Fibroblast of the aortic adventitia (primary cell): ENCODE results near the gene ELAVL3. TPM values are rescaled to one million over a fixed set of nuclear protein-coding genes. Genes with fewer than 3 reads are reported as not detected.
"Not testable (repeated sequence)": the region's sequence is repeated elsewhere in the genome, so short reads cannot be mapped to it uniquely, and the experiment has no call there.

Experiments used
- DNase-seq: peaks from one replicate; pipeline ENCODE4 v3.0.0-alpha.2; 2010; ENCODE audit warnings: low read depth
- H3K4me3 ChIP-seq: 2 replicates; pipeline ENCODE4 v1.5.1; 2011; ENCODE audit warnings: low read depth, mild to moderate bottlenecking, control low read depth, low read length, moderate library complexity
- CTCF ChIP-seq: IDR thresholded peaks from 2 replicates; pipeline ENCODE4 v1.5.1; 2011; ENCODE audit warnings: mild to moderate bottlenecking, low read length, control low read depth, inconsistent platforms; ENCODE audit not compliant: insufficient read depth
- total RNA-seq: library from RNA; depleted of rRNA; stranded (reverse); fragments of >200 nt; gene quantifications from 2 replicates; pipeline ENCODE4 v1.2.3, GENCODE V29; 2012; ENCODE audit warnings: low replicate concordance

ELAVL3 gene
- total RNA-seq, 1 donor: 0.45 TPM

DNA sequence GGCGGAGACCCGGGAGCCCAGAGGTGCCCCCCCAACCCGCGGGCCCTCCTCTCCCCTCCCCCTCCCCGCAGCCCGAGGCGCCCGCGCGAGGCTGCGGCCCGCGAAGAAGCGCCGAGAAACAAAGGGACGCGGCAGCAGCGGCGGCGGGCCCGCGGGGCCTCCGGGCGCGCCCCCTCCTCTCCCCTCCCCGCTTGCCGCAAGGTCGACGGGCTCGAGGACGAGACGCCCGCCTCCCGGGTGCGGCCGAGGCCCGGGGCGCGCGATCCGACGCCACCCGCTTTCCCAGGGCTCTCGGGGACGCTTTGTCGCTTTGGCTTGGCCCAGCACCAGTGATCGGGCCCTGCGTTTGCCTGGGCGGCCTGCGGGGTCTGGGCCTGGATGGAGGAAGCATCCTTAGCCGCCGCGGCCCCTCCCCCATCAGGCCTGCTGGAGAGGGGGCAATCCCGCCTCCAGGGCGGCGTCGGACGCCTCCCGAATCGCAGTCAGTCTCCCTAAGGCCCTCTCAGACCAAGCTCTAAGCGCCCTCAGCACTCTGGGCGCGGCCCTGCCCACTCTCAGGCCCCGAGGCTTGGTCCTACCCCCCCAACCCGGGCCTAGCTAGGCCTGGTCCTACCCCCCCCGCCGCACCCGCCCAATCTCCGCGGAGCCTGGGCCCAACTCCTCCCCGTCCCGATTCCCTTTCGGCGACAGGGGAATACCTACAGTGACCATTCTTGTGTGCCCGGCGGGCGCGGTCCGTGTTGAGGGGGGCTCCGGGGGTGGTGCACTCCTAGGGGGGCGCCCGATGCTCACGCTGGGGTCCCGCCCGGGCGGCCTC lies 740 bp downstream of the ELAVL3 start:
- no peak for DNase-seq
- TF ChIP-seq CTCF: no peak

DNA sequence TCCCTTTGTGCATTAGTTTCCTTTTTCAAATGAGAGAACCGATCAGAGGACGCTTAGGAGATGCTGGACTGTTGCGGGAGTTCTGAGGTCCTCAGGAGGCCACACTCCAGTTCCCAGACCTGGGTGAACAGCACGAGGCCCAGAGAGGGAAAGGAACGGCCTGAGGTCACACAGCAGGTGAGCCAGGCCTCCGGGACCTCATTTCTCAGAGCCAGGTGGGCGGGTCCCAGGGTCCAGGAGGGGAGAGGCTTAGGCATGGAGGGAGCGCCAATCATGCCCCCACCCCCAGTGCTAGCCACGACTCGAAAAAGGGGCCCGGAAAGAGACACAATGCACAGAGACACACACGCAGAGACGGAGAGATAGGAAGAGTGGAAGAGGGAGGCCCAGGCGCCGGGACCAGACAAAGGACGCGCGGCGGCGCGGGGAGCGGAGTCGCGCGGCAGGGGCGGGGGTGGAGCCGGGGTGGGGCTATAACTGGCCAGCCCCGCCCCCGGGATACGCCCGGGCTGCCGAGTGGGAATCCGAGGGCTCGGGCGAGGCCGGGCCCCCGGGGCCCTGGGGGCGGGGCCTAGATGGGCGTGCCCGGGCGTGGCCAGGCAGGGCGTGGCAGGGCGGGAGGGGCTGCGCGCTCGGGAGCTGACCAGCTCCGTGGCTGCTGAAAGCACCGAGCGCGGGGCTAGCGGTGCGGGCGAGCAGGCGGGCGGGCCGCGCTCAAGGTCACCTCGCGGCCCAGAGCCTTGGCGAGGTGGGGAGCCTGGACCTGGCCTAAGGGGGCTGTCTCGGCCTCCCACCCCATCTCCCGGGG lies 1.6 kb downstream of the ELAVL3 start:
- no peak overlapping the region for H3K4me3 ChIP-seq
- no peak for TF ChIP-seq CTCF
- DNase-seq: no peak

More for the DNA sequence above, 740 bp downstream of the ELAVL3 start:
- H3K4me3 ChIP-seq: no peak overlapping the region

DNA sequence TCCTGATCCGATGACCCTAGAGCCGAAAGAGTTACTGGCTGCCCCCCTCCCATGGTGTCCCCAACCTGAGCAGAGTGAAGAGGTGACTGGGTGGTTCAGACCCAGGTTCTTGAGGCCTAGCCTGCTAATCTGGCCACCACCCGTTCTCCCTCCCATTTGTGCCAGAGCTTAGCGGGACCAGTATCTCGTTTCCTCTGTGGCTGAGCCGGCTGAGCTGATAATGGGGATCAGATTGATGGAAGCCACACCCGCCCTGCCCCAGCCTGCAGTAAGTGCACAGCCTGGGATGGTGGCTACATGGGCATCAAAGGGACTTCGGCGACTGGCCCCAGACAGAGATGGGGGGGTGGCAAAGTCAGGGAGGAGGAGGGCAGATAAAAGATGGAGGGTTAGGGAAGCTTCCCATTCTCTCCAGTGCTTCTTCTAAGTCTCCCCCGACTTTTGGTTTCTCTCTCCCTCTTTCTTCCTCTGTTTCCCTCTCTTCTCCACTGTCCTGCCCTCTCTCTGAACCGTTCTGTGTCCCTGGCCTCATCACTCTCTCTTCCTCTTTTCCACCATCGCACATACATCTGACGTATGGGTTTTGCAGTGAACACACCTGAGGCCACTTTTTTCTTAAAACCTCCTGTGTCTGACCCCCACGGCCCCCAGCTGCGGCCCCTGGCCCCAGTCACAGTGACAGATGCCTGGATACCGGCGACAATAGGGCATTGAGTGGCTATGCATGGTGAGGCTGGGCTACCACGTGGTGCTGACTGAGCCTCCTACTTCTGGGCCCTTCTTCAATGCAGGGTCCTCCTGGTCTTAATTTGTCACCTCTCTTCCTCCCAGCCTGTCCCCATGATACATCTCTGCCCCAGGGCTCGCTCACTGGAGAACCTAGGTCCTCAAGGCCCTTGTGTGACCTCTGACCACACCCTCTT lies 2.4 kb downstream of the ELAVL3 start:
- TF ChIP-seq CTCF: no peak
- H3K4me3 ChIP-seq: no peak overlapping the region
- DNase-seq: no peak

DNA sequence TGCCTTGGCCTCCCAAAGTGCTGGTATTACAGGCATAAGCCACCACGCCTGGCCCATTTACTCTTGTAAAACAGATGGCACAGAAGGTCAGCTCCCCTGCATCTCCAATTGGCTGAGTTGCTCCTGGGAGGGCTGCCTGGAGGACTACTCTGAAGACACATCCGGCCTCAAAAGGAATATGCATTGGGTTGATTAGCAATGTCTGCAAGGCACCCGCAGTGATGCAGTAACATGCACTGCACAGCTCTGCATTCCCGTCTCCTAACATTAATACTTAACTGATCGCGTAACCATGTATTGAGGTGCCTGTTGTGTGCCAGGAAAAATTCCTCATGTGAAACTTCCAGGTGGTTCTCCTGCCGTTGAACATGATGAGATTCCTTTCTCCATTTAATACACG lies 5.0 kb downstream of the ELAVL3 start:
- TF ChIP-seq CTCF: no peak

GRCh38 chr19:11475343-11475742 lies 5.5 kb downstream of the ELAVL3 start:
- DNase-seq, H3K4me3 ChIP-seq: not testable (repeated sequence)

More for the DNA sequence above, 5.0 kb downstream of the ELAVL3 start:
- DNase-seq: no peak
- H3K4me3 ChIP-seq: no peak overlapping the region

DNA sequence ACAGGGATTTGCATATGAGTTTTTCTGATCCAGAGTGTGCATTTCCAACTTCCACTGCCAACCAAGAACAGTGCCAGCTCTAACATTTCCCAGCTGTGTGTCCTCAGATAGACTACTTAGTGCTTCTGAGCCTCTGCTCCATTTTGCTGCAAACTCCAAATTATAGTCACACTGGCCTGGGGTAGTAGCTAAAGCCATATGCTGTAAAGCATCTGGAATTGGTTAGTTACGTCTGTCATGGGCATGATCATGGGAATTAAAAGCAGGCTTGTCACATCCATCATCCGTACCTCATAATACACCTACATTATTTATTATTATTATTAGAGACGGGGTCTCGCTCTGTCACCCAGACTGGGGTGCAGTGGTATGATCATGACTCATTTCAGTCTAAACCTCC lies 7.1 kb downstream of the ELAVL3 start:
- DNase-seq: no peak
- H3K4me3 ChIP-seq: no peak overlapping the region
- no peak for TF ChIP-seq CTCF

- DNase-seq: peak; percentile 6
These were observed 12.5 kb downstream of the ELAVL3 start for GRCh38 chr19:11468266-11468845.

More at GRCh38 chr19:11468266-11468845, 12.5 kb downstream of the ELAVL3 start:
- not testable (repeated sequence) for H3K4me3 ChIP-seq
